ENCODE data around the gene FOXP1.

The FOXP1 gene

GRCh38 chr3:71372241-71372768, 211.2 kb downstream of the FOXP1 start:
- H3K27ac ChIP-seq = no peak overlapping the region
- H3K36me3 ChIP-seq = no peaks in the 10 kb centered on the region
- no peak for TF ChIP-seq CTCF (IDR thresholded peaks at IDR 0.05; ENCODE audit: low read depth, low read length)
- DNase-seq = no peak
- H3K27me3 ChIP-seq (ENCODE audit: insufficient read depth, low read depth, severe bottlenecking) = no peaks in the 10 kb centered on the region
- no peaks in the 10 kb centered on the region for H3K9me3 ChIP-seq (ENCODE audit: severe bottlenecking)
- H3K4me3 ChIP-seq (ENCODE audit: low read depth, low read length) = no peak overlapping the region

GRCh38 chr3:71371282-71371681, 212.2 kb downstream of the FOXP1 start:
- DNase-seq = no peak
- Histone ChIP-seq H3K36me3 (no peaks in the 10 kb centered on the region), H3K9me3 (ENCODE audit: severe bottlenecking) (no peaks in the 10 kb centered on the region), H3K27ac (no peak overlapping the region), H3K27me3 (ENCODE audit: insufficient read depth, low read depth, severe bottlenecking) (no peaks in the 10 kb centered on the region), H3K4me3 (ENCODE audit: low read depth, low read length) (no peak overlapping the region)
- TF ChIP-seq CTCF (IDR thresholded peaks at IDR 0.05; ENCODE audit: low read depth, low read length) = no peak

GRCh38 chr3:71370467-71370866, 213.1 kb downstream of the FOXP1 start:
- TF ChIP-seq CTCF (IDR thresholded peaks at IDR 0.05; ENCODE audit: low read depth, low read length) = no peak
- DNase-seq = no peak
- Histone ChIP-seq H3K36me3 (no peaks in the 10 kb centered on the region), H3K27me3 (ENCODE audit: insufficient read depth, low read depth, severe bottlenecking) (no peaks in the 10 kb centered on the region), H3K9me3 (ENCODE audit: severe bottlenecking) (no peaks in the 10 kb centered on the region), H3K27ac (no peak overlapping the region), H3K4me3 (ENCODE audit: low read depth, low read length) (no peak overlapping the region)

- no peak for TF ChIP-seq CTCF (IDR thresholded peaks at IDR 0.05; ENCODE audit: low read depth, low read length)
- Histone ChIP-seq H3K36me3 (no peaks in the 10 kb centered on the region), H3K27me3 (ENCODE audit: insufficient read depth, low read depth, severe bottlenecking) (no peaks in the 10 kb centered on the region), H3K27ac (no peak overlapping the region), H3K4me3 (ENCODE audit: low read depth, low read length) (no peak overlapping the region), H3K9me3 (ENCODE audit: severe bottlenecking) (no peaks in the 10 kb centered on the region)
- no peak for DNase-seq
These were observed 213.7 kb downstream of the FOXP1 start for GRCh38 chr3:71369701-71370391.

DNA sequence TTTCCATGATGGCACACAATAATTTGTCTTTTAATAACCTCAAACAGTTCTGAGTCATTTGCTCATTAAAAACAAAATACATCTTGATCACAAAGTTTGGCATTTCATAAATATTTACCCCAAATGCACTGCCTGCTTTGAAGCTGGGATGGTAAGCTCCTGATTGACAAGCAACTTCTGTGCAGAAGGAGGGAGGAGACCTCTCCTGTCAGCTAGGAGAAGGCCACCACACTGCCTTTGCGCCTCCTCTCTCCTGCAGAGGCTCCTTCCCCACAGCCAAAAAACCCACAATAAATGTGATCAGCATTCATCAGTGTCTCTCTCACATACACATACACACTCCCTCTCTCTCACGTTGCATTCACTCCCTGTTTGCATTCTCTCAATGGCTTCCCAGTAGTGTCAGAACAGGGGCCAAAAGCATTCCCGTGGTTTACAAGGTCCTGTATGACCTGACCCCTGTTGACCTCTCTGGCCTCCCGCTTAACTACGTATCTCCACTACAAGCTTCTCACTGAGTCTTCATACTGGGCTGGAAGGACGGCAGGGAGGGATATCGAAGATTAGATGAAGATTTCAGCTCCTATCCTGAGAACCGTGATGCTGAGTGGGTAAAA, 216.4 kb downstream of the FOXP1 start:
- Histone ChIP-seq H3K4me3 (ENCODE audit: low read depth, low read length) (no peak overlapping the region), H3K9me3 (ENCODE audit: severe bottlenecking) (no peaks in the 10 kb centered on the region), H3K27ac (no peak overlapping the region), H3K36me3 (no peaks in the 10 kb centered on the region), H3K27me3 (ENCODE audit: insufficient read depth, low read depth, severe bottlenecking) (no peaks in the 10 kb centered on the region)
- TF ChIP-seq CTCF (IDR thresholded peaks at IDR 0.05; ENCODE audit: low read depth, low read length) = no peak
- DNase-seq = no peak

All from WERI-Rb-1 (cell line).